GM12878 (cell line): ENCODE results near the gene SMIM14. TPM values are rescaled to one million over a fixed set of nuclear protein-coding genes. Genes with fewer than 3 reads are reported as not detected.

ENCODE experiments used
- BHLHE40 ChIP-seq, 2 experiments: fragments of 450-650 bp in 1 of 2; IDR thresholded peaks; 2 replicates each; pipeline ENCODE4 v1.6.1; 2011 to 2017; ENCODE audit warnings: low read depth in 2 of 2, borderline replicate concordance in 1 of 2, improper control_type of control experiment in 1 of 2, low read length in 1 of 2, mild to moderate bottlenecking in 1 of 2
- CEBPZ ChIP-seq: fragments of 150-350 bp; IDR thresholded peaks from 2 replicates; pipeline ENCODE4 v1.6.1; 2016; ENCODE audit warnings: low read depth, low read length
- CHD1 ChIP-seq: IDR thresholded peaks from 2 replicates; pipeline ENCODE4 v1.6.1; 2012; ENCODE audit warnings: low read depth, low read length, improper control_type of control experiment
- ELK1 ChIP-seq: IDR thresholded peaks from 2 replicates; pipeline ENCODE4 v1.6.1; 2012; ENCODE audit warnings: low read depth, low read length, improper control_type of control experiment
- IRF5 ChIP-seq: fragments of 450-650 bp; IDR thresholded peaks from 2 replicates; pipeline ENCODE4 v1.6.1; 2017; ENCODE audit warnings: borderline replicate concordance
- JUNB ChIP-seq: IDR thresholded peaks from 2 replicates; pipeline ENCODE4 v1.6.1; 2016; ENCODE audit warnings: antibody characterized with exemption, mild to moderate bottlenecking
- KDM1A ChIP-seq: fragments of 200-600 bp; sonication (generic); IDR thresholded peaks from 2 replicates; pipeline ENCODE4 v1.6.1; 2016; ENCODE audit warnings: borderline replicate concordance
- NR2C1 ChIP-seq: fragments of 450-650 bp; IDR thresholded peaks from 2 replicates; pipeline ENCODE4 v1.6.1; 2017; ENCODE audit warnings: antibody characterized with exemption, mild to moderate bottlenecking, moderate library complexity
- NR2F1 ChIP-seq: fragments of 450-650 bp; conservative IDR thresholded peaks from 2 replicates; pipeline ENCODE4 v1.6.1; 2017; ENCODE audit warnings: mild to moderate bottlenecking
- POLR2AphosphoS2 ChIP-seq: IDR thresholded peaks from 2 replicates; pipeline ENCODE4 v1.6.1; 2011; ENCODE audit warnings: low read depth, mild to moderate bottlenecking, low read length, improper control_type of control experiment, moderate library complexity
- STAT3 ChIP-seq: IDR thresholded peaks from 2 replicates; pipeline ENCODE4 v1.6.1; 2011; ENCODE audit warnings: low read depth, low read length, improper control_type of control experiment
- TBL1XR1 ChIP-seq: IDR thresholded peaks from 2 replicates; pipeline ENCODE4 v1.6.1; 2012; ENCODE audit warnings: low read depth, low read length, improper control_type of control experiment
- USF1 ChIP-seq: IDR thresholded peaks from 2 replicates; pipeline ENCODE4 v1.6.1; 2011; ENCODE audit warnings: borderline replicate concordance, low read depth, mild to moderate bottlenecking, moderate library complexity, mixed read lengths, low read length; ENCODE audit not compliant: insufficient read depth; ENCODE audit errors: extremely low read length
- ZZZ3 ChIP-seq: IDR thresholded peaks from 2 replicates; pipeline ENCODE4 v1.6.1; 2011; ENCODE audit warnings: low read depth; ENCODE audit not compliant: control insufficient read depth, insufficient read length
- polyA plus RNA-seq, 11 experiments: library from polyadenylated mRNA; depleted of rRNA in 4 of 11; unstranded in 6 of 11; stranded (reverse) in 5 of 11; fragments of >200 nt; fragmentation: Nextera tagmentation in 4 of 11; fragmentation: Illumina TruSeq in 1 of 11; extraction: Ambion mirVana in 4 of 11; extraction: Trizol in 1 of 11; gene quantifications; 1 replicate in 1 of 11; 2 replicates in 10 of 11; pipeline versions ENCODE4 v1.2.1 to v1.2.3, GENCODE V29; 2011 to 2016; ENCODE audit warnings: inconsistent platforms in 2 of 11, missing spikeins in 2 of 11, low read depth in 1 of 11
- total RNA-seq, 4 experiments: library from RNA; depleted of rRNA in 3 of 4; stranded (reverse); fragments of >200 nt in 3 of 4; fragmentation: Illumina TruSeq in 1 of 4; extraction: Trizol in 1 of 4; gene quantifications; 2 replicates each; pipeline versions ENCODE4 v1.2.1 to v1.2.3, GENCODE V29; 2013 to 2021
- TF ChIP-seq, protein P1 (sequence below): fragments of 450-650 bp; formaldehyde crosslinking; IDR thresholded peaks from 2 replicates; pipeline ENCODE4 v1.4.0; 2022; ENCODE audit warnings: mild to moderate bottlenecking, moderate library complexity

SMIM14 gene
- total and polyA plus RNA-seq, 10 of the 15 experiments (the other 5 are each of a cell fraction or from before 2014, with no cell fraction given), result 125 to 671 (median 188) TPM

DNA sequence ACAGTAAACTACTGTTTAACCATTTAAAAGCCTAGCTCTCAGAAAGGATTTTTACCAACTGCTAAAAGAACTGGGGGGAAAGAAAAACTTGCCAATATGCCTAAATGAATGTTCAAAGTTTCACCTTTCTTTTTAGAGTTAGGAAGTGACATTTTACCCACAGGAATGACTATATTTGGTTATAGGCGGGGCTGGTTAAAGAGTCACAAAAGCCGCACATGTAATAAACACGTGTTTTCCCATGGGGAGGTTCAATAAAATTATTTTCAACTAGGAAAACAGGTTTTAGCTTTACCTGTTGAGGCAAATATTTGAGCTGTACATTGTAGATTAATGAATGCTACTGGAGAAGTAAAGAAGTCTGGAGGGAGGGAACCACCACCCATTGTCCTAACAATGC lies 69.9 kb downstream of the SMIM14 start (continued):
- TF ChIP-seq TBL1XR1 (no peak), USF1 (no peak), NR2C1 (no peak), BHLHE40 (IDR thresholded peaks at IDR 0.05; ENCODE audit: borderline replicate concordance in 1 of 2, low read depth in 2 of 2, low read length in 1 of 2) (peak in 1 of 2 experiments; percentile 40; a peak in 2 of 4 replicates), CEBPZ (no peak), NR2F1 (no peak), CHD1 (no peak), JUNB (peak; percentile 65), POLR2AphosphoS2 (no peak), IRF5 (no peak), ZZZ3 (no peak), STAT3 (no peak), ELK1 (peak; percentile 83), KDM1A (no peak)
- TF ChIP-seq, protein P1, sequence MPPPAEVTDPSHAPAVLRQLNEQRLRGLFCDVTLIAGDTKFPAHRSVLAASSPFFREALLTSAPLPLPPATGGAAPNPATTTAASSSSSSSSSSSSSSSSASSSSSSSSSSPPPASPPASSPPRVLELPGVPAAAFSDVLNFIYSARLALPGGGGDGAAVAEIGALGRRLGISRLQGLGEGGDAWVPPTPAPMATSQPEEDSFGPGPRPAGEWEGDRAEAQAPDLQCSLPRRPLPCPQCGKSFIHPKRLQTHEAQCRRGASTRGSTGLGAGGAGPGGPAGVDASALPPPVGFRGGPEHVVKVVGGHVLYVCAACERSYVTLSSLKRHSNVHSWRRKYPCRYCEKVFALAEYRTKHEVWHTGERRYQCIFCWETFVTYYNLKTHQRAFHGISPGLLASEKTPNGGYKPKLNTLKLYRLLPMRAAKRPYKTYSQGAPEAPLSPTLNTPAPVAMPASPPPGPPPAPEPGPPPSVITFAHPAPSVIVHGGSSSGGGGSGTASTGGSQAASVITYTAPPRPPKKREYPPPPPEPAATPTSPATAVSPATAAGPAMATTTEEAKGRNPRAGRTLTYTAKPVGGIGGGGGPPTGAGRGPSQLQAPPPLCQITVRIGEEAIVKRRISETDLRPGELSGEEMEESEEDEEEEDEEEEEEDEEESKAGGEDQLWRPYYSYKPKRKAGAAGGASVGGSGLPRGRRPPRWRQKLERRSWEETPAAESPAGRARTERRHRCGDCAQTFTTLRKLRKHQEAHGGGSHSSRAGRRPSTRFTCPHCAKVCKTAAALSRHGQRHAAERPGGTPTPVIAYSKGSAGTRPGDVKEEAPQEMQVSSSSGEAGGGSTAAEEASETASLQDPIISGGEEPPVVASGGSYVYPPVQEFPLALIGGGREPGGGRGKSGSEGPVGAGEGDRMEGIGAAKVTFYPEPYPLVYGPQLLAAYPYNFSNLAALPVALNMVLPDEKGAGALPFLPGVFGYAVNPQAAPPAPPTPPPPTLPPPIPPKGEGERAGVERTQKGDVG (CRISPR knock-in tag), result no peak
